Gastroesophageal sphincter (tissue), 4 donors: ENCODE results near the gene CPNE8. TPM values are rescaled to one million over a fixed set of nuclear protein-coding genes. Genes with fewer than 3 reads are reported as not detected.

Experiments used
- ATAC-seq: fragments of 150-250 bp; one replicate; pipeline ENCODE4 v1.9.1; 2016; ENCODE audit warnings: mild to moderate bottlenecking, moderate library complexity
- H3K27ac ChIP-seq, 4 donors: fragments of 200-600 bp; sonication (generic) in 3 of 4; 1 replicate in 3 of 4; 2 replicates in 1 of 4; pipeline ENCODE4 v1.5.1; 2016 to 2019
- H3K27me3 ChIP-seq: fragments of 200-600 bp; sonication (generic); one replicate; pipeline ENCODE4 v1.5.1; 2019
- H3K36me3 ChIP-seq, 2 donors: fragments of 200-600 bp; sonication (generic); one replicate each; pipeline ENCODE4 v1.5.1; 2019; ENCODE audit warnings: control low read depth in 1 of 2
- H3K4me1 ChIP-seq, 3 donors: fragments of 200-600 bp; sonication (generic); 1 replicate in 2 of 3; 2 replicates in 1 of 3; pipeline ENCODE4 v1.5.1; 2016 to 2019; ENCODE audit warnings: control low read depth in 2 of 3
- H3K4me3 ChIP-seq, 2 donors: fragments of 200-600 bp; sonication (generic); one replicate each; pipeline ENCODE4 v1.5.1; 2019; ENCODE audit warnings: mild to moderate bottlenecking in 1 of 2, moderate library complexity in 1 of 2
- H3K9me3 ChIP-seq, 3 donors: fragments of 200-600 bp; sonication (generic); one replicate each; pipeline ENCODE4 v1.5.1; 2017 to 2019; ENCODE audit warnings: control low read depth in 2 of 3
- CTCF ChIP-seq, 4 experiments: fragments of 200-600 bp in 2 of 4; fragments of 450-650 bp in 2 of 4; sonication (generic) in 1 of 4; IDR thresholded peaks; one replicate each; pipeline ENCODE4 v1.5.1; 2017 to 2019; ENCODE audit warnings: antibody characterized with exemption in 4 of 4, mild to moderate bottlenecking in 2 of 4, moderate library complexity in 2 of 4
- EP300 ChIP-seq: sonication (generic); formaldehyde crosslinking; IDR thresholded peaks from one replicate; pipeline ENCODE4 v1.6.1; 2017; ENCODE audit warnings: antibody characterized with exemption, mild to moderate bottlenecking
- POLR2A ChIP-seq, 2 donors: fragments of 450-650 bp; IDR thresholded peaks; one replicate each; pipeline ENCODE4 v1.6.1; 2017; ENCODE audit warnings: antibody characterized with exemption in 2 of 2, mild to moderate bottlenecking in 2 of 2, moderate library complexity in 1 of 2
- POLR2AphosphoS5 ChIP-seq: sonication (generic); formaldehyde crosslinking; IDR thresholded peaks from one replicate; pipeline ENCODE4 v1.6.1; 2017; ENCODE audit warnings: antibody characterized with exemption
- WGBS, 2 donors: methylation state at CpG; one replicate each; pipeline ENCODE4 v1.1.5; 2018; ENCODE audit warnings: low coverage in 1 of 2; 5-methylcytosine and 5-hydroxymethylcytosine counted together
- total RNA-seq, 4 donors: library from RNA; depleted of rRNA; stranded (reverse); fragments of >200 nt; gene quantifications; one replicate each; pipeline ENCODE4 v1.1.0, GENCODE V29; 2016

Gene CPNE8
- total RNA-seq, 4 donors from 2014 or later = 15.5 to 44.2 (median 21.2) TPM

- no peak for TF ChIP-seq POLR2A (IDR thresholded peaks at IDR 0.05)
- no peak for TF ChIP-seq CTCF (IDR thresholded peaks at IDR 0.05)
- no peak for TF ChIP-seq EP300
- no peak for TF ChIP-seq POLR2AphosphoS5
- H3K9me3 ChIP-seq = no peaks in the 10 kb centered on the region
- H3K4me1 ChIP-seq = peaks cover 0 to 12% (median 0%) of the 10 kb centered on the region in 3 donors
- H3K4me3 ChIP-seq = no peak overlapping the region
- H3K36me3 ChIP-seq = no peaks in the 10 kb centered on the region
- no peak for ATAC-seq
- no peaks in the 10 kb centered on the region for H3K27me3 ChIP-seq
- H3K27ac ChIP-seq = no peak overlapping the region
- 50 to 55% methylated on average over 1 of the region's 1 CpG for WGBS, 2 donors
Observed at GRCh38 chr12:38911611-38912010, 6.2 kb upstream of the CPNE8 start.

- no peaks in the 10 kb centered on the region for H3K27me3 ChIP-seq
- peak overlapping the region in 3 of 4 donors; percentile 40 to 94 (median 93) for H3K27ac ChIP-seq
- no peaks in the 10 kb centered on the region for H3K9me3 ChIP-seq
- 59 to 61% methylated on average over 5 to 6 of the region's 6 CpGs for WGBS, 2 donors
- H3K4me1 ChIP-seq = peaks cover 0 to 35% (median 0%) of the 10 kb centered on the region in 3 donors
- no peak for ATAC-seq
- H3K4me3 ChIP-seq = peak overlapping the region; percentile 79 to 86
- TF ChIP-seq CTCF (IDR thresholded peaks at IDR 0.05) (no peak), POLR2AphosphoS5 (no peak), EP300 (no peak), POLR2A (IDR thresholded peaks at IDR 0.05) (no peak)
- no peaks in the 10 kb centered on the region for H3K36me3 ChIP-seq
Observed at GRCh38 chr12:38907201-38907923, 2.0 kb upstream of the CPNE8 start.

GRCh38 chr12:38906482-38907200, 1.2 kb upstream of the CPNE8 start:
- Histone ChIP-seq H3K27me3 (no peaks in the 10 kb centered on the region), H3K4me3 (peak overlapping the region; percentile 79 to 86), H3K27ac (peak overlapping the region; percentile 40 to 94 (median 93)), H3K4me1 (peaks cover 0 to 37% (median 0%) of the 10 kb centered on the region in 3 donors), H3K36me3 (no peaks in the 10 kb centered on the region), H3K9me3 (no peaks in the 10 kb centered on the region)
- peak; percentile 74 for ATAC-seq
- peak; percentile 31 for TF ChIP-seq POLR2A (IDR thresholded peaks at IDR 0.05)
- no peak for TF ChIP-seq EP300
- TF ChIP-seq CTCF (IDR thresholded peaks at IDR 0.05) = peak; percentile 58 to 96 (median 88)
- peak; percentile 76 for TF ChIP-seq POLR2AphosphoS5
- 0% methylated on average over 5 to 13 of the region's 36 CpGs for WGBS, 2 donors

- H3K27ac ChIP-seq = peak overlapping the region; percentile 75 to 94 (median 93)
- H3K9me3 ChIP-seq = no peaks in the 10 kb centered on the region
- H3K4me1 ChIP-seq = peaks cover 0 to 41% (median 0%) of the 10 kb centered on the region in 3 donors
- peak overlapping the region; percentile 79 to 86 for H3K4me3 ChIP-seq
- no peaks in the 10 kb centered on the region for H3K36me3 ChIP-seq
- TF ChIP-seq POLR2AphosphoS5 (peak; percentile 67), CTCF (IDR thresholded peaks at IDR 0.05) (no peak), EP300 (no peak)
- H3K27me3 ChIP-seq = no peaks in the 10 kb centered on the region
- peak; percentile 87 for ATAC-seq
- WGBS, 2 donors = 34 to 52% methylated on average over 7 to 9 of the region's 49 CpGs
Observed at GRCh38 chr12:38904537-38905479, 583 bp downstream of the CPNE8 start.
